ENCODE results near the gene FBXW5.

Gene FBXW5

GRCh38 chr9:136978073-136978864 lies 33.7 kb upstream of the FBXW5 start:
- DNase-seq = no peak

GRCh38 chr9:136977649-136978072 lies 33.1 kb upstream of the FBXW5 start:
- no peak for DNase-seq

DNA sequence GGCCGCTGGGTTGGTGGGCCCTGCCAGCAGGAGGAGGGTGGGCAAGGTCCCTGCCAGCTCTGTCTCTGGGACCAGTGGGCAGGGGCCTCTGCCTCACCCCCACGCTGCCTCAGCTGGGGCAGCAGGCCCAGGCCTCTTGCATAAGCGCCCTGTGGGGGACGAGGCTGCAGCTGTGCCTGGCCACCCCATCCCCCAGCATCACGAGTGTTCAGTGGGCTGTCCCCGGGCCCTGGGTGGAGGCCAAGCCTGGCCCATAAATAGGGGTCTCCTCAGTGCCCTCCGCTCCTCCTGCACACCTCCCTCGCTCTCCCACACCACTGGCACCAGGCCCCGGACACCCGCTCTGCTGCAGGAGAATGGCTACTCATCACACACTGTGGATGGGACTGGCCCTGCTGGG lies 32.7 kb upstream of the FBXW5 start, which contains the start of gene PTGDS:
TSS of gene PTGDS (plus strand) at position 282 of the 400 bp plus-strand sequence. CDS start at position 357, 75 bp downstream.
- DNase-seq = no peak

DNA sequence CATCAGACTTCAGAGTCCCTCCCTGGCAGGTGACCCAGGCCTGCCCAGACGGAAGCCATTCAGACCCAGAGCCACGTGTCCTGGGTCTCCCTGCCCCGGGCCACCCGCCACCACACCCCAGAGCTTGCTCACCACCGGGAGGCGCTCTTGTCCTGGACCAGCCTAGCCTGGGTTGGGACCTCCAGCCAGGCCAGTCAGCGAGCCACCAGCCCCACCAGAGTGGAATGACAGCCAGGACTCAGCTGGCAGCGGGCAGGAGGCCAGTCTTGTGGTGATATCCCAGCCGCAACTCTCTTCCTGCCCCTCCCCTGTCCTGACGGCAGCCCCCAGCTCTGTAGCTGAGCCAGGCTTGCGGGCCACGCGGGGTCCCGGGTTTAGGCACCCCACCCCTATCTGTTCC lies 31.1 kb upstream of the FBXW5 start:
- DNase-seq = no peak

GRCh38 chr9:136974817-136975535 lies 30.4 kb upstream of the FBXW5 start:
- DNase-seq = no peak

- DNase-seq = no peak
These were observed 29.4 kb upstream of the FBXW5 start for GRCh38 chr9:136973618-136974617.

- DNase-seq = no peak
These were observed 28.2 kb upstream of the FBXW5 start for GRCh38 chr9:136972743-136973142.

DNA sequence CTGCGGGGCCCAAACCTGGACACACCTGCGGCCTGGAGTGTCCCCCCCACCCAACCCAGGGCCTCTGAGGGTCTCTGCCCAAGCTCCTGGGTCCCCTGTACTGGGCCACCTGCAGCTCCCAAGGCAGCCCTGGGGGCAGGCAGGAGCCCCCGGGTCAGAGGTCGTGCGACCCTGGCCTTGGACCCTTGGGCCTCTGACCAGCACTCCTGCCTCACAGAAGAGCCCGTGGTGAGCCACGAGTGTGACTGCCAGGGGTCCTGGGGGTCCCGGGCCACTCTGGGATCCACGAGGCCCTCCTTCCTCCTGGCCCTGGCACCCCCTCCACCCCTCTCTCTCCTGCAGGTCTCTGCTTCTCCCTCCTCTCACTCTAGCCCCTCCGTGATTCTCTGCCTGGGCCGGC lies 27.8 kb upstream of the FBXW5 start:
- DNase-seq = no peak

GRCh38 chr9:136971746-136972145 lies 27.2 kb upstream of the FBXW5 start:
- no peak for DNase-seq

GRCh38 chr9:136970361-136970760 lies 25.8 kb upstream of the FBXW5 start:
- DNase-seq = no peak

GRCh38 chr9:136969774-136970173 lies 25.2 kb upstream of the FBXW5 start:
- DNase-seq = no peak

GRCh38 chr9:136969150-136969549 lies 24.6 kb upstream of the FBXW5 start:
- DNase-seq = no peak

DNA sequence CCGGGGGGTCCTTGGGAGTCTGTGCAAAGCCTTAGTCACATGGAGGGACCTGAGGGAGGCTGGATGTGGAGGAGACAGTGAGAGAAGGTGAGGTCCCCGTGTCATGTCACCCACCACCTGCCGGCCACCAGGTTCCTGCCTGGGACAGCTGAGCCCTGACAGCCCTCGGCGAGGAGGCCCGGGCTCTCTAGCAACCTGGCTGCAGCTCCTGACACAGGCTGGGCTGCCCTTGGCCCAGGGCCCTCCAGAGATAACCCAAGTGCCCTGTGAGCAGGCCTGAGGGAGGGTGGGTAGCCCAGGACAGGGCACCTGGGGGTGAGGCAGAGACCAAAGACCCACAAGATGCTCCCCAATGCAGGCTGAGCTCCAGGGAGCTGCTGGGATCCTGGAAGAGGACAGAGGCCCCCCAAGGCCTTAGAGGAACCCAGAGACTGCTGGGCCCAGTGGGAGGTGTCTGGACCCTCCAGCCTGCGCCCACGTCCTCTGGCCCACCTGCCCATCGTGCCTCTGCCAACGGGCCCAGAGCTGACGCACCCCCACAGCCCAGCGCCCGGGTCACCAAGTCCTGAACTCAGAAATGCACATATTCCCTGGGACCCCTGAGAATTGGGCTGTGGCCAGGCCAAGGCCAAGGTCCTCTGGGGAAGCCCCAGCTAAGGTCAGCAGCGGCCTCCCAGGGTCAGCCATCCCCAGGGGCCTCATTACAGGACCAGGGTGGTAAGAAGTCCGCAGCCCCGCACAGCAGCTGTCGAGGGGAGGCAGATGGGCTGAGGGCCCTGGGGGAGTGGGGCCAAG lies 24.0 kb upstream of the FBXW5 start:
- no peak for DNase-seq

DNA sequence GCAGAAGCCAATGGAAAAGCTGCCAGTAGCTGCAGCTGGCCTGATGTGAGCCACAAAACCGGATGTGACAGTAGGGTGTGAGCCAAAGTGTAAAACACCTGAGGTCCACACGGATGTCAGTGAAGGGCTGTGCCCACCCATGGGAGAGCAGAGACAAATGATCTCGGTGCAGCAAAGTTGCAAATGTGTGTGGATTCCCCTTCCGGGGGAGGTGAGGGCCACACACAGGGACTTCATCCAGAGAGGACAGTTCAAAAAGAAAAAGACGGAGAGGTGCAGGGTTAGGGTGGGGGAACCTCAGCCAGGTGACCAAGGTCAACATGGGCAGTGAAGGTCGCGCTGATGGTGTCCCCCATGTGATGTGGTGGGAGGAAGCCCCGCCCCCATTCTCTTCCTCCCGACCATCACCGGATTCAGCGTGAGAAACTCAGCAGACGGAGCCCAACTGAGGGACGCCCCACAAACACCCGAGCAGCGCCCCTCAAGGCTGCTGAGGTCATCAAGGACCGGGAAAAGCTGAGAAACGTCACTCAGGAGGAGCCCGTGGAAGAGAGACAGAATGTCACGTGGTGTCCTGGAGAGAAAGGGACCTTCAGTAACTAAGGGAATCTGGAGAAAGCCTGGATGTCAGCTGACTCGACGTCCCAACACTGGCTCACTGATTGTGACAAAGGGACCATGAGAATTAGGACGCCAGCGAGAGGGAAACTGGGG lies 21.4 kb upstream of the FBXW5 start:
- no peak for DNase-seq

DNA sequence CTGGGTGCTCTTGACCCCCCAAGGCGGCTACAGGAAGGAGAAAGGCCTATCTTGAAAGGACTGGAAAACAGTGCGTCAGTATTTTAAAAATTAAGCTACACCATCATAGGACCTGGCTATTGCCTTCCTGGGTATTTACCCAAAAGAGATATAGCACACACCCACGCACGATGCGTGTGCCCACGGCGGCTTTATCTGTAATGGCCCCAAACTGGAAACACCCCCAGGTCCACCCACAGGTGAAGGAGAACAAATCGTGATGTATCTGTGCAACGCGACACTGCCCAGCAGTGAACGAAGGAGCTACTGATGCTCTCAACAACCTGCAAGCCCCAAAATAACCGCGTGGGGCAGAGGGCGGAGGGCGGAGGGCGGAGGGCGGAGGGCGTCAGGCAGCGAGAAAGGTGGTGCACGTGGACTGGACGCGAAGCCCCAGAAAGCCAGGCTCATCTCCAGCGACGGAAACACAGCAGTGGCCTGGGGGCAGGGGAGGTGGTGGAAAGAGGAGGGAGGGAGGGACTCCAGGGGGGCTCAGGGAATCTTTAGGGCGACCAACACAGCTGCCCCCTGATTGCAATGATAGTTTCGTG lies 20.4 kb upstream of the FBXW5 start:
- DNase-seq = no peak

DNA sequence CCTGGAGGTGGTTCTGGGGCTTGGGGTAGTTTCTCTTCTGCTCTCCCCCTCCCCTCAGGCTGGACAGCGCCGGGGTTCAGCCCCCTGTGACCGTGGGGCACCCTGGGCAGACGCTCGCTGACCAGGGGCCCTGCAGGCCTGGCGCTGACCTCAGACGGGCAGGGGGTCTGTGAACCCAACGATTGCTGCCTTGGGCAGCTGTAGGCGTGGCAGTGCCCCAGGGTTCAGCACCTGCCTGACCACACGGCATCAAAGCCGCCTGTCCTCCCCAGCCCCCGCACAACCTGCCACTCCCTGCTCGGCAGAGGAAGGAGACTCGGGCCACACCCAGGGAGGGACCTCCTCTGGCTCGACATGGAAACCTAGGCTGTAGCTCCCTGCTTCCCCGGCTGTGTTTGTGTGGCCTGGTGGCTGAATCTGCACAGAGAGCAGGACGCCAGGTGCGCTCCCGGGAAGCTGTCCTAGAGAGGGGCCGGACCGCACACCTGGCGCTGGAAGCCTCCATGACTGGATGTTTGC lies 19.7 kb upstream of the FBXW5 start:
- no peak for DNase-seq

- no peak for DNase-seq
These were observed 19.2 kb upstream of the FBXW5 start for GRCh38 chr9:136963751-136964150.

- no peak for DNase-seq
These were observed 18.8 kb upstream of the FBXW5 start for GRCh38 chr9:136963341-136963740.

DNA sequence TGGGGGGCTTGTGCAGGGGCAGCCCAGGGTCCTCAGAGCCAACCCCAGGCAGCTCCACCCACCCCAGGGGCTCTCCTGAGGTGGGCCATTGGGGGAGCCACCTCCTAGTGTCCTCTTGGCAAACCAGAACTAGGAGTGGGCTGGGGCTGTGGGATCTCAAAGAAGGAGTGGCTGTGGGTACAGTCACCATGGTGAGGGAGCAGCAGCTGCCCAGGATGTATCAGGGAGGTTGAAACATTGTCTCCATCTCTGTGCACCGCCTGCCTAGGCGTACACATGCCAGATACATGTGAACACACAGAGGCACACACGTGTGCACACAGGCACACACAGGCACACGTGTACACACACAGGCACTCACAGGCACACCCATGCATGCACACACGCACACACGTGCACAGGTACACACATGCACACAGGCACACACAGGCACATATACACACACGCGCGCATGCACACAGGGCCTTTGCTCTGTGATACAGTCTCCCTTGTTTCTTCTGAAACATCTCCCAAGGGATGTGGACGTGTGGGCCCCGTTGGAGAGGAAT lies 18.2 kb upstream of the FBXW5 start:
- no peak for DNase-seq

DNA sequence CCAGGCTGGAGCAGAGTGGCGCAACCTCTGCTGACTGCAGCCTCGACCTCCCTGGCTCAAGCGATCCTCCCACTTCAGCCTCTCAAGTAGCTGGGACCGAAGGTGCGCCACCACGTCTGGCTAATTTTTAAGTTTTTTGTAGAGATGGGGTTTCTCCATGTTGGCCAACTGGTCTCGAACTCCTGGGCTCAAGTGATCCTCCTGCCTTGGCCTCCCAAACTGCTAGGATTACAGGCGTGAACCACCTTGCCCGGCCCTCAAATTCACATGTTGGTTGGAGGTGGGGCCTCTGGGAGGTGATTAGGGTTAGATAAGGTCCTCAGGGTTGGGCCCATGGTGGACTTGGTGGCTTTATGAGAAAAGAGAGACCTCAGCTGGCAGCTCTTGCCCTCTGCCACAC lies 17.6 kb upstream of the FBXW5 start:
- DNase-seq = no peak
